Measurements from ENCODE around the gene TIMM29. TPM values are rescaled to one million over a fixed set of nuclear protein-coding genes. Genes with fewer than 3 reads are reported as not detected.

The TIMM29 gene
- total and polyA plus RNA-seq, 2 experiments from 2014 or later = 20.3 to 57.5 TPM

DNA sequence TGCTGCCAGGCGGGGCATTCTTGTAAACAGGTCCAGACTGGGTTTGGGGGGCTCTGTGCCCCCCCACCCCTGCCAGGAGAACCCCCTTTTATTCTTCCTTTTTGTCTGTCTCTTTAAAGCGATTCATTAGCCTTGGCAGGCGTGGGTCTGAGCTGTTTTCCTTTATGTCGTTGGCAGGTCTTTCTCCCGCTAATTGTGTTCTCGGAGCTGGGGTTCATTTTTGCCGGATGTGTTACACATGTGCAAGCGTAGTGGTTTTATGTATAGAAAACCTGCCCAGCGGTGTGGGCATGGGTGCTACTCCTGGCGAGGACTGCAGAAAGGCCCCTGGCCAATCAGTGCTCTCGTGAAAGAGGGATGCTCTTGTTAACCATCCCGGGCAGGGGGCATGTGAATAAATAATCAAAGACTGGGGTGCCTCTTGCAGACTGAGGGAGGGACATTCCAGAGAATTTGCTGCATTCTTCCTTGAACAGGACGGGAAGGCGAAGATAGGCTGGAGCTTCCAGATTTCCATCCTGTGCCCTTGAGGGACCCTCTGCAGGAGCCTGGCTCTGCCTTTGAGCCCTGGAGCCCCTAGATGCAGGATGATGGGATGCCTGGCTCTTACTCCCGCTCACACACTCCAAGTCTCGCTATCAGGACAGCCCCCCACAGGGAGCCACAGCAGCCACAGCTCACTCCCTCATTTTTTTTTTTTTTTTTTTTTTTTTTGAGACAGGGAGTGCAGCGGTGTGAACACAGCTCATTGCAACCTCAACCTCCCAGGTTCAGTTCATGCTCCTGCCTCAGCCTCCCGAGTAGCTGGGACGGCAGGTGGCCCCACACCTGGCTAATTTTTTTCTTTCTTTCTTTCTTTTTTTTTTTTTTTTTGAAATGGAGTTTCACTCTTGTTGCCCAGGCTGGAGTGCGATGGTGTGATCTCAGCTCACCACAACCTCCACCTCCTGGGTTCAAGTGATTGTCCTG is 43.1 kb upstream of the TIMM29 start:
- TF ChIP-seq EZH2 (IDR thresholded peaks at IDR 0.05; ENCODE audit: insufficient read depth, poor library complexity, severe bottlenecking) = no peak
- no peak for TF ChIP-seq EZH2phosphoT487 (IDR thresholded peaks at IDR 0.05; ENCODE audit: insufficient read depth, low read depth)
- no peaks in the 10 kb centered on the region for H4K20me1 ChIP-seq (ENCODE audit: insufficient read depth)
- no peak overlapping the region for H3K4me2 ChIP-seq (ENCODE audit: unreplicated experiment)

GRCh38 chr19:10887616-10888367 is 40.8 kb upstream of the TIMM29 start:
- H3K9me3 ChIP-seq (ENCODE audit: low read depth) = no peaks in the 10 kb centered on the region
- H3K27me3 ChIP-seq (replicated peaks; ENCODE audit: insufficient read depth) = no peaks in the 10 kb centered on the region
- WGBS, 2 experiments (ENCODE audit: low coverage in 1 of 2, low lambda C conversion rate in 2 of 2, missing lambda C conversion rate in 2 of 2) = 76 to 78% methylated on average over 8 to 9 of the region's 9 CpGs
- no peaks in the 10 kb centered on the region; the same call in 1 of the 2 replicates for H3F3A ChIP-seq (ENCODE audit: insufficient read depth)
- H3K4me2 ChIP-seq (ENCODE audit: unreplicated experiment) = no peak overlapping the region
- peak; percentile 48 for DNase-seq
- H3K9me2 ChIP-seq (ENCODE audit: insufficient read depth) = no peaks in the 10 kb centered on the region
- H4K20me1 ChIP-seq (ENCODE audit: insufficient read depth) = no peaks in the 10 kb centered on the region; the same call in 1 of the 2 replicates
- no peak overlapping the region for H2AFZ ChIP-seq
- H3K4me1 ChIP-seq (ENCODE audit: insufficient read depth) = peaks cover 23% of the 10 kb centered on the region
- in situ Hi-C loops (cut with MboI) = no loop called here
- peaks cover 98% of the 10 kb centered on the region for H3K79me2 ChIP-seq (ENCODE audit: insufficient read depth)
- H3K9ac ChIP-seq = no peak overlapping the region
- TF ChIP-seq EZH2phosphoT487 (IDR thresholded peaks at IDR 0.05; ENCODE audit: insufficient read depth, low read depth) = no peak
- no peak for TF ChIP-seq EZH2 (IDR thresholded peaks at IDR 0.05; ENCODE audit: insufficient read depth, poor library complexity, severe bottlenecking)
- H3K4me3 ChIP-seq = no peak overlapping the region
- no peak overlapping the region for H3K27ac ChIP-seq
- H3K36me3 ChIP-seq (ENCODE audit: low read depth) = no peaks in the 10 kb centered on the region

More for the DNA sequence above, 43.1 kb upstream of the TIMM29 start:
- WGBS, 2 experiments (ENCODE audit: low coverage in 1 of 2, low lambda C conversion rate in 2 of 2, missing lambda C conversion rate in 2 of 2) = 56 to 60% methylated on average over 20 of the region's 20 CpGs
- Histone ChIP-seq H3K27ac (peak overlapping the region; percentile 66), H3F3A (ENCODE audit: insufficient read depth) (no peaks in the 10 kb centered on the region; the same call in 1 of the 2 replicates), H3K36me3 (ENCODE audit: low read depth) (no peaks in the 10 kb centered on the region), H3K9ac (peak overlapping the region; percentile 40; the same call in 1 of the 2 replicates), H2AFZ (no peak overlapping the region), H3K79me2 (ENCODE audit: insufficient read depth) (peaks cover 100% of the 10 kb centered on the region), H3K9me3 (ENCODE audit: low read depth) (no peaks in the 10 kb centered on the region), H3K4me1 (ENCODE audit: insufficient read depth) (peaks cover 23% of the 10 kb centered on the region), H3K4me3 (no peak overlapping the region), H3K27me3 (replicated peaks; ENCODE audit: insufficient read depth) (no peaks in the 10 kb centered on the region), H3K9me2 (ENCODE audit: insufficient read depth) (no peaks in the 10 kb centered on the region)
- in situ Hi-C loops (cut with MboI) = no loop called here
- peak; percentile 37 for DNase-seq

DNA sequence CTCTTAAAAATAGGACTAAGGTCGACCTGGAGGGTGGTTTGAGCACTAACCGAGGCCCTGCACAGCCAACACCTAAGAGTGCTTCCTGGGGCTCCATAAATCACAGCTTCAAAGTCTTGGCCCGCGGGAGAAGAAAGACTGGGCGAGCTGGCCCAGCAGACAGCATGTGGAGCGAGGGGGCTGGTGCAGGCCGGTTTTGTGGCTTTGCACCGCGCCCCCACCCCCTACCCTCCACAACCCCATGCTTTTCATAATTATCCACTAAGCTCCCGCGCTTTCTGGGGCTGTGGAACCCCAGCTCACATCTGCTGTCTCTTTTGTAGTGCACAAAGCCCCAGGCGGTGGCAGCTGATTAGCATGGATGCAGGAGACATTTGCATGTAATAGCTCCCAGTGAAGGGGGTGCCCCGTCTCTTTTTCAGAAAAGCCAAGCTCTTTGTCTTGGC is 40.2 kb upstream of the TIMM29 start:
- no peaks in the 10 kb centered on the region for H3K36me3 ChIP-seq (ENCODE audit: low read depth)
- H3K4me2 ChIP-seq (ENCODE audit: unreplicated experiment) = no peak overlapping the region
- no peak for TF ChIP-seq EZH2phosphoT487 (IDR thresholded peaks at IDR 0.05; ENCODE audit: insufficient read depth, low read depth)
- no peak for TF ChIP-seq EZH2 (IDR thresholded peaks at IDR 0.05; ENCODE audit: insufficient read depth, poor library complexity, severe bottlenecking)
- H2AFZ ChIP-seq = no peak overlapping the region
- DNase-seq = no peak
- H3K27ac ChIP-seq = no peak overlapping the region
- H3K4me3 ChIP-seq = no peak overlapping the region
- no peak overlapping the region for H3K9ac ChIP-seq
- H4K20me1 ChIP-seq (ENCODE audit: insufficient read depth) = no peaks in the 10 kb centered on the region; the same call in 1 of the 2 replicates
- no peaks in the 10 kb centered on the region for H3K9me3 ChIP-seq (ENCODE audit: low read depth)
- H3F3A ChIP-seq (ENCODE audit: insufficient read depth) = no peaks in the 10 kb centered on the region; the same call in 1 of the 2 replicates
- H3K79me2 ChIP-seq (ENCODE audit: insufficient read depth) = peaks cover 98% of the 10 kb centered on the region
- 65 to 72% methylated on average over 9 to 13 of the region's 13 CpGs for WGBS, 2 experiments (ENCODE audit: low coverage in 1 of 2, low lambda C conversion rate in 2 of 2, missing lambda C conversion rate in 2 of 2)
- H3K4me1 ChIP-seq (ENCODE audit: insufficient read depth) = peaks cover 23% of the 10 kb centered on the region
- no peaks in the 10 kb centered on the region for H3K9me2 ChIP-seq (ENCODE audit: insufficient read depth)
- H3K27me3 ChIP-seq (replicated peaks; ENCODE audit: insufficient read depth) = no peaks in the 10 kb centered on the region
- in situ Hi-C loops (cut with MboI) = no loop called here

DNA sequence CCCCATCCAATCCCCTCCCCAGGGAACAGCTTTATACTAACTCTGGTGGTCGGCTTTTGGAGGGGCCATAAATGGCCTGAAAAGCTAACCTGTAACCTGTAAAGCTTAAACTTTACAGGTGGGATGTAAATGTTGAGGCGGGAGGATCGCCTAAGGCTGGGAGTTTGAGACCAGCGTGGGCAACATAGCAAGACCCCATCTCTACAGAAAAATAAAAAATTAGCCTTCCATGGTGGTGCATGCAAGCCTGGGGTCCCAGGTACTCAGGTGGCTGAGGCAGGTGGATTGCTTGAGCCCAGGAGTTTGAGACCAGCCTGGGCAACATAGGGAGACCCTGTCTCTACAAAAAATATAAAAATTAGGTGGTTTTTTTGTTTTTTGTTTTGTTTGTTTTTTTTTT is 38.7 kb upstream of the TIMM29 start:
- Histone ChIP-seq H3K4me2 (ENCODE audit: unreplicated experiment) (no peak overlapping the region), H3F3A (ENCODE audit: insufficient read depth) (no peaks in the 10 kb centered on the region; the same call in 1 of the 2 replicates), H3K27me3 (replicated peaks; ENCODE audit: insufficient read depth) (no peaks in the 10 kb centered on the region), H3K4me1 (ENCODE audit: insufficient read depth) (peaks cover 12% of the 10 kb centered on the region; the same call in 1 of the 2 replicates), H3K79me2 (ENCODE audit: insufficient read depth) (peaks cover 98% of the 10 kb centered on the region), H3K36me3 (ENCODE audit: low read depth) (no peaks in the 10 kb centered on the region), H2AFZ (no peak overlapping the region), H4K20me1 (ENCODE audit: insufficient read depth) (no peaks in the 10 kb centered on the region; the same call in 1 of the 2 replicates), H3K4me3 (no peak overlapping the region), H3K9ac (no peak overlapping the region), H3K9me2 (ENCODE audit: insufficient read depth) (no peaks in the 10 kb centered on the region), H3K27ac (no peak overlapping the region), H3K9me3 (ENCODE audit: low read depth) (no peaks in the 10 kb centered on the region)
- no peak for TF ChIP-seq EZH2phosphoT487 (IDR thresholded peaks at IDR 0.05; ENCODE audit: insufficient read depth, low read depth)
- in situ Hi-C loops (cut with MboI) = no loop called here
- 97 to 99% methylated on average over 4 of the region's 4 CpGs for WGBS, 2 experiments (ENCODE audit: low coverage in 1 of 2, low lambda C conversion rate in 2 of 2, missing lambda C conversion rate in 2 of 2)
- DNase-seq = no peak

Measured in GM23248 (cell line).